Head of caudate nucleus (tissue), 42 donors: Measurements from ENCODE around the gene FGF19.
A peak's percentile ranks its signal among the peaks of the same experiment; 100 is the strongest.
"Not testable (repeated sequence)": the region's sequence is repeated elsewhere in the genome, so short reads cannot be mapped to it uniquely, and the experiment has no call there.

ENCODE experiments used
- DNase-seq, 42 donors: peaks; one replicate each; pipeline versions ENCODE4 v3.0.0 to v3.0.0-alpha.2; 2020 to 2021; ENCODE audit warnings: mixed read lengths in 7 of 42
- intact Hi-C: fragments of 100-400 bp; cut with DNase I; formaldehyde crosslinking; loops from one replicate; pipeline ENCODE4 v1.15.0; 2022

The FGF19 gene

DNA sequence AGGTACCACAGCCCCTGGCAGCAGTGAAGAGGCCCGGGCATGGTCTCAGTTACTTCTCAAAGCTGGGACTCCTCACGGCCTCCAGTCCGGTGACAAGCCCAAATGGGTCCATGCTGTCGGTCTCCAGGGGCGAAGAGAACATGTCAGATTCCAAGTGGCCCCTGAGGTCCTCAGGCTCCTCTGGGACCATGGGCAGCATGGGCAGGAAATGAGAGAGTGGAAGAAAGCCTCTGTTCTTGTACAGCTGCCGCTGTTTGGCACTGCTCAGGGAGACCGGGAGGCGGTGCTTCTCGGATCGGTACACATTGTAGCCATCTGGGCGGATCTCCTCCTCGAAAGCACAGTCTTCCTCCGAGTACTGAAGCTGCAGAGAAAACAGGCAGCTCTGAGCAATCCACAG lies 4.6 kb downstream of the FGF19 start:
- intact Hi-C loops = loop anchor here (5.0 kb wide), 1 partner anchor 183 kb away; no protein-coding TSS in a partner anchor
- DNase-seq = no peak

DNA sequence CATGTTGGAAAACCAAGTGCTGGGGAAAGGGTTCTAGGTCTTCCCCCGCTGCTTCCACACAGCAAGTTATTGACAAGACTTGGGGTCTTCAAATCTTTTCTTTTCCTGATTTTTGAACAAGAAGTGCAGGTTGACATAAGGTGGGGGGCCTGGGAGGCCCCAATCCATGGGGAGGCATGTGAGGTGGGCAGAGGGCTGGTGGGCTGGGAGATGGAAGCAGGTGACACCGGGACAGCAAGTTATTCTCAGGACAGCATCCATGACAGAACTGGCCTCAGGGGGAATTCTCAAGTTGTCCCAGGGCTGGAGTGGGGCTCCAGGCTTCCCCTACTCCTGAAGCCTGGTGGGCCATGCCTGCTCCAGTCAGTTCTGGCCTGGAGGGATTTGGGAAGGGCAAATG lies 5.5 kb downstream of the FGF19 start:
- intact Hi-C loops = loop anchor here (5.0 kb wide), 1 partner anchor 184 kb away; no protein-coding TSS in a partner anchor

DNA sequence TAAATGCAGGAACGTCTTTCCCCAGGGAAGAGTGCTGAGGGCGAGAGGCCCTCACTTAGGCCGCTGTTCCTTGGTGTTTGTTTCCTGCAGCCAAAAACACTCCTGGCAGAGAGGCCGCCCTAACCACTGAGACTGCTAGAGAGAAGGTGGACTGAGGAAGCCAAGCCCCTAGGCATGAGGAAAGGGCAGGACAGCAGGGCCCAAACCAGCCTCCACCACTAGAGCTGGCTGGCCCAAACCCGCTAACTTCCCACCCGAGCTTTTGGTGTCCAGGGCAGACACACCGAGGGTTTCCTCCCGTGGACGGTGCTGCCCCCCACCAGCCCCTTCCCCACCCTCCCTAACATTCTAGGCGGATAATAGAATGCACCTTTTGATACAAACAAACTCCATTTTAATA lies 6.0 kb downstream of the FGF19 start:
- DNase-seq = no peak
- intact Hi-C loops = loop anchor here (5.0 kb wide), 1 partner anchor 184 kb away; no protein-coding TSS in a partner anchor

More for the DNA sequence above, 5.5 kb downstream of the FGF19 start:
- DNase-seq = no peak

GRCh38 chr11:69697469-69697843 lies 6.4 kb downstream of the FGF19 start:
- DNase-seq = no peak
- intact Hi-C loops = loop anchor here (5.0 kb wide), 1 partner anchor 185 kb away; no protein-coding TSS in a partner anchor

- intact Hi-C loops = loop anchor here (5.0 kb wide), 1 partner anchor 185 kb away; no protein-coding TSS in a partner anchor
Measured at GRCh38 chr11:69696749-69697468, 6.9 kb downstream of the FGF19 start.

DNA sequence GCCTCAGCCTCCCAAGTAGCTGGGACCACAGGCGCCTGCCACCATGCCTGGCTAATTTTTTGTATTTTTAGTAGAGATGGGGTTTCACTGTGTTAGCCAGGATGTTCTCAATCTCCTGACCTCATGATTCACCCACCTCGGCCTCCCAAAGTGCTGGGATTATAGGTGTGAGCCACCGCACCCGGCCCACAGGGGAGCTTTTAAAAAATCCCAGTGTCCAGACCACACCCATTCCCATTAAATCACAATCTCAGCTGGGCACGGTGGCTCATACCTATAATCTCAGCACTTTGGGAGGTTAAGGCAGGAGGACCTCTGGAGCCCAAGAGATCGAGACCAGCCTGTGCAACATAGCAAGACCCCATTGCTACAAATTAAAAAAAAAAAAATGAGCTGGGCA lies 7.8 kb downstream of the FGF19 start:
- intact Hi-C loops = loop anchor here (5.0 kb wide), 1 partner anchor 186 kb away; no protein-coding TSS in a partner anchor
- not testable (repeated sequence) for DNase-seq

More at GRCh38 chr11:69696749-69697468, 6.9 kb downstream of the FGF19 start:
- no peak for DNase-seq

DNA sequence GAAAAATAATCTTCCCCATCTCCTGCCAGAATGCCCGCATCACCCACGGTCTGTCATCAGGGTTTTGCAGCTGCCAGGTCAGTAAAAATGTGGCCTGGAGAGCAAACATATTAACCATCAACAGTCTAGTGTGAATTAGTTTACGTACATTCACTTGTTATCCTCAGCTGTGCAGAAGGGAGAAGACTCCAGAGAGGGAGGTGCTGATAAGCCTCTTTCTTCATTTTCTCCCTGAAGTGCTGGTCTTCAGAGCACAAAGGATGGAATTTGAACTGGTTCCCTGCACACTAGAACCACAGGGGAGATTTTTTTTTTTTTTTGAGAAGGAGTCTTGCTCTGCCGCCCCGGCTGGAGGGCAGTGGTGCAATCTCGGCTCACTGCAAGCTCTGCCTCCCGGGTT lies 8.2 kb downstream of the FGF19 start:
- intact Hi-C loops = loop anchor here (5.0 kb wide), 1 partner anchor 187 kb away; no protein-coding TSS in a partner anchor
- no peak for DNase-seq

DNA sequence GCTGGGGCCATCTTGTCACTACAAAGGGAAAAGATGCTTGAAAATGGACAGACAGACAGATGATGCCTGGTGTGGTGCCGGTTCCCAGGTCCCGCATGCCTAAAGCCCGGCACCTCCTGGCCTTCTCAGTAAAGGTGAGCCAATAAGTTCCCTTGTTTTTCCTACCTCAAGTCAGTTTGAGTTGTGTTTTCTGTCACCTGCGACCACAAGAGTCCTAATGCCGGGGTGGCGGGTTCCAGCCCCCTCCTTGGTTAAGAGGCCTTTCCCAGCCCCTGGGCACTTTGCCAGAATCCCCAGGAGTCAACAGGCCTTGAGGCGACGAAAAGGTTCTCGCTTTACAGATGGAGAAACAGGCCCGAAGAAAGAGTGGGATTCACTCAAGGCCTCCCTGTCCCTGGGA lies 9.0 kb downstream of the FGF19 start:
- DNase-seq = no peak
- intact Hi-C loops = loop anchor here (5.0 kb wide), 1 partner anchor 188 kb away; no protein-coding TSS in a partner anchor

DNA sequence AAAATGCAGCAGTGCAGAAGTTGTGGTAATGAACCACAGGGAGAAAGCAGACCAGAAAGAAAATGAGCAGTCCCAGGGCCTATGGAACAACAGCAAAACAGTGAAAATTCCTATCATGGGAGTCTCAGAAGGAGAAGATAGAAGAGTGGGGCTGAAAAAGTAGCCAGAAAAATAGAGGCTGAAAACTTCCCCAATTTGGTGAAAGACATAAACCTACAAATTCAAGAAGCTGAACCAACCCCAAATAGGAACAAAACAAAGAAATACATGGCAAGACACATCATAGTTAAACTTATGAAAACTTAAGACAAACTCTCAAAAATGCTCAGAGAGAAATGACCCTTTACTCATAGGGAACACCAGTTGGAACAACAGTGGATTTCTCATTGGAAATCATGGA lies 11.4 kb downstream of the FGF19 start:
- intact Hi-C loops = no loop called here
- no peak for DNase-seq

GRCh38 chr11:69691463-69691862 lies 12.4 kb downstream of the FGF19 start:
- DNase-seq = no peak
- intact Hi-C loops = no loop called here

DNA sequence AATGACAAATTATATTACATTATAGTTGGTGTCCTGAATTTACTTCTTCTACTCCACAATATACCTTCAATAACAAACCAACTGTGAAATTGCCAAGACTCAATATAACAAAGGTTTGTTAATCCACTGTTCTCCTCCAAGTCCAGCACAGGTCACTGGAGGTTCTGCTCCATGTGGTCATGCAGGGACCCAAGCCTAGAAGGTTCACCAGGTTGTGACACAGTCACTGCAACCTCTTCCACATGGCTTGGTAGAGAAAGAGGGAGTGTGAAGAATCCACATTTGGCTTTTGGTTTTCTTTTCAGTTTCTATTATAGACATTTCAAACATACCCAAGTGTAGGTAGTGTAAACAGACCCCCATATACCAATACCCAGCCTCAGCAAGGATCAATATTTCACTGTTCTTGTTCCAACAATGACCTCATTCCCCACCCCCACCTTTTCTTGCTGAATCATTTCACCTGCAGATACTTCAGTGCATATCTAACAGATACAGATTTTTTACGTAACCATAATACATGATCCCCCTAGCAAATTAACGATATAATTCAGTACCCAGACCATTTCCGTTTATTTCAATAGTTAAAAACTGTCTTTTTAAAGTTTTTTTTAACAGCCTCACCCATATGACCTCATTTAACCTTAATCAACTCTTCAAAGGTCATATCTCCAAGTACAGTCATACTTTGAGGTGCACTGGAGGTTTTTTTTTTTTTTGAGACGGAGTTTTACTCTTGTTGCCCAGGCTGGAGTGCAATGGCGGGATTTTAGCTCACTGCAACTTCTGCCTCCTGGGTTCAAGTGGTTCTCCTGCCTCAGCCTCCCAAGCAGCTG lies 14.1 kb downstream of the FGF19 start:
- intact Hi-C loops = loop anchor here (5.0 kb wide), 1 partner anchor 198 kb away; no protein-coding TSS in a partner anchor

GRCh38 chr11:69687969-69688771 lies 15.7 kb downstream of the FGF19 start:
- intact Hi-C loops = loop anchor here (5.0 kb wide), 1 partner anchor 199 kb away; no protein-coding TSS in a partner anchor
- peak in 10 of 42 donors; percentile 18 to 64 (median 34) for DNase-seq

More for the DNA sequence above, 14.1 kb downstream of the FGF19 start:
- DNase-seq = no peak

DNA sequence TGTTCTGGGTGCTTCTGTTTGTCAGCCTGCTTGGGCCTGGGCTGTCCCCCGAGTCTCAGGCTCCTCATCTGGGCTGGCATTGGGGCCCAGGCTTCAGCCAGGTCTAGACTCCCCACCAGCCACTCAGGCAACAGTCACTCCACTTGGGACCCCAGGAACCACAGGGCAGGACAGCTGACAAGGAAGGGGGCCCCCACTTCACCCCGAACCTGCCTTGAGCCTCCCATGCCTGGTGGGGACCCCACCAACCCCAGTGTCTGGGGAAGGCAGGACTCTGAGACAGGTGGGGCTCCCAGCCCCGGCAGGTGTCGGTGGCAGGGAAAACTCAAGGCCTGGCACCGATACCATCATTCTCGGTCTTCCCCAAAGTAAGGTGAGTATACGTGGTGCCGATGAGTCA lies 17.0 kb downstream of the FGF19 start:
- intact Hi-C loops = loop anchor here (5.0 kb wide), 1 partner anchor 200 kb away; no protein-coding TSS in a partner anchor
- no peak for DNase-seq

GRCh38 chr11:69686452-69686851 lies 17.4 kb downstream of the FGF19 start:
- DNase-seq = no peak
- intact Hi-C loops = loop anchor here (5.0 kb wide), 1 partner anchor 201 kb away; no protein-coding TSS in a partner anchor

- intact Hi-C loops = loop anchor here (5.0 kb wide), 1 partner anchor 202 kb away; no protein-coding TSS in a partner anchor
- DNase-seq = no peak
Measured at GRCh38 chr11:69685348-69685747, 18.5 kb downstream of the FGF19 start.

- intact Hi-C loops = loop anchor here (5.0 kb wide), 2 partner anchors 203 to 513 kb away; no protein-coding TSS in a partner anchor
- DNase-seq = no peak
Measured at GRCh38 chr11:69684651-69685050, 19.2 kb downstream of the FGF19 start.

- intact Hi-C loops = loop anchor here (5.0 kb wide), 1 partner anchor 513 kb away; no protein-coding TSS in a partner anchor
- DNase-seq = no peak
Measured at GRCh38 chr11:69683764-69684333, 20.0 kb downstream of the FGF19 start.

GRCh38 chr11:69682681-69683326 lies 21.0 kb downstream of the FGF19 start:
- no peak for DNase-seq
- intact Hi-C loops = loop anchor here (5.0 kb wide), 1 partner anchor 514 kb away; no protein-coding TSS in a partner anchor
